HepG2 (cell line): ENCODE measurements around the gene THRA. TPM values are rescaled to one million over a fixed set of nuclear protein-coding genes. Genes with fewer than 3 reads are reported as not detected.

Experiments
- ATAC-seq: fragments of 200-7000 bp; cut with Tn5 transposase; 3 replicates; pipeline ENCODE4 v1.9.1; 2020; ENCODE audit warnings: mild to moderate bottlenecking, moderate library complexity
- BruUV-seq: library from RNA; stranded (reverse); fragments of 400-500 nt; replicated peaks from 2 replicates; lab custom pipeline; 2021; lab: Mats Ljungman, UMichigan
- CTCF ChIA-PET: fragments of 300-600 bp; formaldehyde crosslinking; extraction: SDS; loops from one replicate; lab custom pipeline; 2021; ENCODE audit warnings: low total read pairs, inconsistent platforms, low intra/inter-chr PET ratio; lab: Yijun Ruan, JAX
- POLR2A ChIA-PET: fragments of 350-600 bp; sonication (Branson Sonifier 250); formaldehyde crosslinking; loops from one replicate; lab custom pipeline; 2020; ENCODE audit warnings: antibody characterized with exemption, inconsistent platforms; lab: Yijun Ruan, JAX
- DNase-seq: peaks from one replicate; pipeline ENCODE4 v3.0.0-alpha.2; 2015; ENCODE audit warnings: low spot score
- FAIRE-seq: peaks from 3 replicates; lab custom pipeline; 2011; peaks lifted over from hg19 to GRCh38; lab: Jason Lieb, UNC
- H2AFZ ChIP-seq: one replicate; pipeline ENCODE4 v1.6.1; 2011; ENCODE audit warnings: low read length, inconsistent platforms
- H3K27ac ChIP-seq: fragments of 300-600 bp; 3 replicates; pipeline ENCODE4 v1.8.0; 2011; ENCODE audit warnings: mixed run types, mild to moderate bottlenecking, mixed read lengths, low read length, inconsistent platforms; ENCODE audit not compliant: insufficient read depth; ENCODE audit errors: extremely low read length
- H3K27me3 ChIP-seq, 2 experiments: fragments of 200-600 bp in 1 of 2; 2 replicates in 1 of 2; 3 replicates in 1 of 2; pipeline versions ENCODE4 v1.6.0 to v1.8.0; 2011; ENCODE audit warnings: low read length in 2 of 2, mild to moderate bottlenecking in 2 of 2, moderate library complexity in 2 of 2, inconsistent platforms in 1 of 2; ENCODE audit not compliant: insufficient read depth in 2 of 2, control insufficient read depth in 1 of 2
- H3K36me3 ChIP-seq, 2 experiments: fragments of 200-600 bp in 1 of 2; replicated peaks in 1 of 2; 2 replicates in 1 of 2; 3 replicates in 1 of 2; pipeline versions ENCODE4 v1.5.1 to v1.8.0; 2011; ENCODE audit warnings: low read length in 2 of 2, inconsistent platforms in 1 of 2; ENCODE audit not compliant: insufficient read depth in 2 of 2, control insufficient read depth in 1 of 2
- H3K4me1 ChIP-seq: 2 replicates; pipeline ENCODE4 v1.5.1; 2012; ENCODE audit warnings: low read length, inconsistent platforms; ENCODE audit not compliant: insufficient read depth
- H3K4me2 ChIP-seq: 2 replicates; pipeline ENCODE4 v1.6.0; 2011; ENCODE audit warnings: low read depth, low read length, inconsistent platforms
- H3K4me3 ChIP-seq, 3 experiments: fragments of 200-600 bp in 1 of 3; sonication (generic), shearing (Covaris generic) in 1 of 3; replicated peaks in 1 of 3; 2 replicates each; pipeline ENCODE4 v1.5.1; 2011 to 2016; ENCODE audit warnings: low read length in 3 of 3, inconsistent platforms in 2 of 3, low read depth in 2 of 3, mild to moderate bottlenecking in 2 of 3, control low read depth in 1 of 3, mixed read lengths in 1 of 3; ENCODE audit not compliant: insufficient read depth in 1 of 3
- H3K79me2 ChIP-seq: one replicate; pipeline ENCODE4 v1.6.1; 2011; ENCODE audit warnings: low read length, inconsistent platforms; ENCODE audit not compliant: insufficient read depth
- H3K9ac ChIP-seq: 2 replicates; pipeline ENCODE4 v1.6.0; 2011; ENCODE audit warnings: mild to moderate bottlenecking, low read depth, low read length, inconsistent platforms; ENCODE audit not compliant: insufficient read depth
- H3K9me3 ChIP-seq: 2 replicates; pipeline ENCODE4 v1.5.1; 2012; ENCODE audit warnings: mild to moderate bottlenecking, low read length
- H4K20me1 ChIP-seq: 2 replicates; pipeline ENCODE4 v1.6.0; 2011; ENCODE audit warnings: inconsistent platforms, mild to moderate bottlenecking, low read length, moderate library complexity; ENCODE audit not compliant: insufficient read depth
- ARNT2 ChIP-seq: sonication (generic); formaldehyde crosslinking; IDR thresholded peaks from 2 replicates; pipeline ENCODE4 v1.8.0; 2022; ENCODE audit warnings: mild to moderate bottlenecking, low read depth, missing genetic modification reagents, moderate library complexity
- KAT2B ChIP-seq: fragments of 150-350 bp; IDR thresholded peaks from 2 replicates; pipeline ENCODE4 v1.6.1; 2014; ENCODE audit warnings: low read depth, low read length, borderline replicate concordance
- MTF1 ChIP-seq: sonication (generic); formaldehyde crosslinking; IDR thresholded peaks from 2 replicates; pipeline ENCODE4 v1.5.0; 2020; ENCODE audit warnings: missing genetic modification reagents
- ZNF24 ChIP-seq: fragments of 450-650 bp; IDR thresholded peaks from 2 replicates; pipeline ENCODE4 v1.6.1; 2017; ENCODE audit warnings: antibody characterized with exemption, mild to moderate bottlenecking
- ZNF616 ChIP-seq: sonication (generic); formaldehyde crosslinking; IDR thresholded peaks from 2 replicates; pipeline ENCODE4 v1.5.0; 2020; ENCODE audit warnings: low read depth, mild to moderate bottlenecking, missing genetic modification reagents
- WGBS: methylation state at CpG from one replicate; pipeline ENCODE4 v1.1.6; 2017; ENCODE audit warnings: low lambda C conversion rate; 5-methylcytosine and 5-hydroxymethylcytosine counted together
- in situ Hi-C: cut with HindIII; loops from 2 replicates; pipeline ENCODE4 v1.10.0; 2017; ENCODE audit warnings: low pct_unique_long_range_greater_than_20kb; ENCODE audit not compliant: extremely low pct_ligation_motif_present
- intact Hi-C: fragments of 100-400 bp; cut with micrococcal nuclease; formaldehyde crosslinking; loops from one replicate; pipeline ENCODE4 v1.10.0; 2022; ENCODE audit not compliant: unreplicated experiment
- polyA plus RNA-seq, 8 experiments: library from polyadenylated mRNA; depleted of rRNA in 3 of 8; stranded (reverse) in 7 of 8; unstranded in 1 of 8; fragments of >200 nt; fragmentation: Illumina TruSeq in 4 of 8; extraction: Trizol in 4 of 8; gene quantifications; 2 replicates each; pipeline versions ENCODE4 v1.2.1 to v1.2.3, GENCODE V29; 2011 to 2016; ENCODE audit warnings: low read depth in 4 of 8, missing spikeins in 1 of 8, mixed read lengths in 1 of 8; ENCODE audit not compliant: insufficient read depth in 1 of 8
- total RNA-seq, 5 experiments: library from RNA; depleted of rRNA; stranded (reverse); fragments of >200 nt; fragmentation: Illumina TruSeq; extraction: Trizol; gene quantifications; 2 replicates each; pipeline ENCODE4 v1.2.3, GENCODE V29; 2016; ENCODE audit warnings: low read depth in 1 of 5
- TF ChIP-seq, protein P1 (sequence below): sonication (generic); formaldehyde crosslinking; IDR thresholded peaks from 2 replicates; pipeline ENCODE4 v1.8.0; 2022; ENCODE audit warnings: missing genetic modification reagents, low read depth, mild to moderate bottlenecking, borderline replicate concordance
- TF ChIP-seq, protein P2 (sequence below): sonication (generic); formaldehyde crosslinking; conservative IDR thresholded peaks from 2 replicates; pipeline ENCODE4 v1.8.0; 2022; ENCODE audit warnings: missing genetic modification reagents

THRA gene
- total and polyA plus RNA-seq, 2 of the 13 experiments (the other 11 are each of a cell fraction or from before 2014, with no cell fraction given) = 8.0 to 9.9 TPM

DNA sequence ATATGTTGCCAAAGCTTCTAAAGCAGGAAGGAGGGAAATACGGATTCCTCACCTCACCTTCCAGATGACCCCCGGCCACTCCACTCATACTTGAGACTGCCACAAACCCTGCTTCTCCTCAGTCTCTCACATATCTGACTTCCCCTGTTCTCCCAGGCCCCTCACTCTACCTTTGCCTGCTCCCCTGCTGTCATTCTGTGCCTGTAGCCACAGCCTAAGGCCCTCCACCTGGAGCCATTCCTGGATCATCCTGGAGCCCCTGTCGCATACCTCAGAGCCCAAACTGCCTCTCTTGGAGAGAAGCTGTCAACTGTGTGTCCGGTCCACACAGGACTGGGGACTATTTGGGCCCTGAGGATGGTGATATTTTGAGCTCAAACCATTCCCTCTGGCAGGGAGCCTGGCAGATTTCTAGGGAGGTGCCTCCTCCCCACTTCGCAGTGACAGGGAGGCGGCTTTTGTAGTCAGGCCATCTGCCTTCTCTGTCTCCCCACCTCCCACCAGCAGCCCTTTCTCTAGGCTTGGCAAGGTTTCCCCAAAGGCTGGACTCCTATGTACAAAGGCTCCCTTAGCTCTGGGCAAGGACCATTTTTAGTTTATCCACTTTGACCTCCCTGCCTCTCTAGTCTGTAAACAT, 6.3 kb upstream of the THRA start:
- intact Hi-C loops (no loop called here), in situ Hi-C loops (no loop called here)
- no peaks in the 10 kb centered on the region; a peak in 3 of 5 replicates for H3K36me3 ChIP-seq
- TF ChIP-seq, protein P1, sequence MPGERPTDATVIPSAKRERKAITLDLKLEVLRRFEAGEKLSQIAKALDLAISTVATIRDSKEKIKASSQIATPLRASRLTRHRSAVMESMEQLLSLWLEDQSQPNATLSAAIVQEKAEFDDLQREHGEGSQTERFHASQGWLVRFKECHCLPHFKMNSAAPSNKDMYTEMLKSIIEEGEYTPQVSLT (CRISPR knock-in tag) = no peak
- TF ChIP-seq ARNT2 (CRISPR knock-in tag) (no peak), MTF1 (no peak), ZNF616 (CRISPR knock-in tag) (no peak), ZNF24 (no peak), KAT2B (no peak)
- TF ChIP-seq, protein P2, sequence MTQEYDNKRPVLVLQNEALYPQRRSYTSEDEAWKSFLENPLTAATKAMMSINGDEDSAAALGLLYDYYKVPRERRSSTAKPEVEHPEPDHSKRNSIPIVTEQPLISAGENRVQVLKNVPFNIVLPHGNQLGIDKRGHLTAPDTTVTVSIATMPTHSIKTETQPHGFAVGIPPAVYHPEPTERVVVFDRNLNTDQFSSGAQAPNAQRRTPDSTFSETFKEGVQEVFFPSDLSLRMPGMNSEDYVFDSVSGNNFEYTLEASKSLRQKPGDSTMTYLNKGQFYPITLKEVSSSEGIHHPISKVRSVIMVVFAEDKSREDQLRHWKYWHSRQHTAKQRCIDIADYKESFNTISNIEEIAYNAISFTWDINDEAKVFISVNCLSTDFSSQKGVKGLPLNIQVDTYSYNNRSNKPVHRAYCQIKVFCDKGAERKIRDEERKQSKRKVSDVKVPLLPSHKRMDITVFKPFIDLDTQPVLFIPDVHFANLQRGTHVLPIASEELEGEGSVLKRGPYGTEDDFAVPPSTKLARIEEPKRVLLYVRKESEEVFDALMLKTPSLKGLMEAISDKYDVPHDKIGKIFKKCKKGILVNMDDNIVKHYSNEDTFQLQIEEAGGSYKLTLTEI (CRISPR knock-in tag) = no peak
- DNase-seq = no peak
- FAIRE-seq = no peak
- no peak overlapping the region for H3K9ac ChIP-seq
- no peak overlapping the region for H3K4me3 ChIP-seq
- peaks cover 4 to 36% of the 10 kb centered on the region in 2 experiments; a peak in 4 of 5 replicates for H3K27me3 ChIP-seq
- no peak overlapping the region for H3K4me2 ChIP-seq
- CTCF ChIA-PET = no interaction called here
- BruUV-seq = no TSS peak
- no peak for ATAC-seq
- POLR2A ChIA-PET = no interaction called here
- peak overlapping the region; percentile 15 for H2AFZ ChIP-seq
- WGBS = 26% methylated on average over 6 of the region's 6 CpGs
- H3K27ac ChIP-seq = no peak overlapping the region
- H3K79me2 ChIP-seq = peaks cover 7% of the 10 kb centered on the region
- peaks cover 46% of the 10 kb centered on the region for H3K4me1 ChIP-seq
- no peaks in the 10 kb centered on the region for H4K20me1 ChIP-seq
- no peaks in the 10 kb centered on the region for H3K9me3 ChIP-seq
